PC-9 (cell line): ENCODE data around the gene FGD5. TPM values are rescaled to one million over a fixed set of nuclear protein-coding genes. Genes with fewer than 3 reads are reported as not detected.

ENCODE experiments used
- BruUV-seq: library from RNA; stranded (reverse); fragments of 400-500 nt; replicated peaks from 2 replicates; lab custom pipeline; 2021; lab: Mats Ljungman, UMichigan
- CTCF ChIA-PET: fragments of 300-600 bp; sonication (Branson Sonifier 250); formaldehyde crosslinking; loops from one replicate; lab custom pipeline; 2022; ENCODE audit warnings: antibody characterized with exemption; lab: Charles Lee
- POLR2A ChIA-PET: fragments of 300-600 bp; sonication (Branson Sonifier 250); formaldehyde crosslinking; loops from one replicate; lab custom pipeline; 2022; ENCODE audit warnings: antibody characterized with exemption; ENCODE audit not compliant: unreplicated experiment; lab: Charles Lee
- DNase-seq, 2 experiments: peaks; one replicate each; pipeline versions ENCODE4 v3.0.0 to v3.0.0-alpha.2; 2015 to 2022; ENCODE audit warnings: mixed read lengths in 1 of 2
- H2AFZ ChIP-seq: fragments of 200-600 bp; sonication (generic); 2 replicates; pipeline ENCODE4 v1.8.1; 2017; ENCODE audit warnings: antibody characterized with exemption
- H3F3A ChIP-seq: fragments of 200-600 bp; sonication (generic); 2 replicates; pipeline ENCODE4 v1.8.1; 2017; ENCODE audit warnings: antibody characterized with exemption, mild to moderate bottlenecking, low read depth; ENCODE audit not compliant: insufficient read depth
- H3K27ac ChIP-seq: fragments of 200-600 bp; sonication (generic); 2 replicates; pipeline ENCODE4 v1.6.1; 2016; ENCODE audit warnings: mixed run types
- H3K27me3 ChIP-seq: fragments of 200-600 bp; sonication (generic); 2 replicates; pipeline ENCODE4 v1.6.1; 2016; ENCODE audit warnings: low read depth, mixed run types; ENCODE audit not compliant: insufficient read depth
- H3K36me3 ChIP-seq: fragments of 200-600 bp; sonication (generic); 2 replicates; pipeline ENCODE4 v1.6.1; 2016; ENCODE audit warnings: low read depth, mixed run types
- H3K4me1 ChIP-seq: fragments of 200-600 bp; sonication (generic); replicated peaks from 2 replicates; pipeline ENCODE4 v1.6.1; 2016; ENCODE audit warnings: mixed run types; ENCODE audit not compliant: insufficient read depth
- H3K4me2 ChIP-seq: fragments of 200-600 bp; sonication (generic); 2 replicates; pipeline ENCODE4 v1.6.1; 2017; ENCODE audit warnings: mixed run types
- H3K4me3 ChIP-seq: fragments of 200-600 bp; sonication (generic); 2 replicates; pipeline ENCODE4 v1.6.1; 2016; ENCODE audit warnings: mixed run types
- H3K79me2 ChIP-seq: fragments of 200-600 bp; sonication (generic); 2 replicates; pipeline ENCODE4 v1.6.1; 2017; ENCODE audit warnings: low read depth, mixed run types
- H3K9me2 ChIP-seq: fragments of 200-600 bp; sonication (generic); 2 replicates; pipeline ENCODE4 v1.8.1; 2017; ENCODE audit warnings: mild to moderate bottlenecking; ENCODE audit not compliant: insufficient read depth
- H3K9me3 ChIP-seq: fragments of 200-600 bp; sonication (generic); 2 replicates; pipeline ENCODE4 v1.8.1; 2016; ENCODE audit warnings: low read depth; ENCODE audit not compliant: insufficient read depth
- H4K20me1 ChIP-seq: fragments of 200-600 bp; sonication (generic); 2 replicates; pipeline ENCODE4 v1.8.1; 2017; ENCODE audit not compliant: insufficient read depth
- CTCF ChIP-seq: fragments of 200-600 bp; sonication (generic); conservative IDR thresholded peaks from 2 replicates; pipeline ENCODE4 v1.6.1; 2017; ENCODE audit warnings: mixed run types, antibody characterized with exemption, mild to moderate bottlenecking, moderate library complexity
- EZH2 ChIP-seq: fragments of 200-600 bp; sonication (generic); IDR thresholded peaks from 2 replicates; pipeline ENCODE4 v1.8.0; 2017; ENCODE audit warnings: antibody characterized with exemption, low read depth
- intact Hi-C: fragments of 100-400 bp; cut with micrococcal nuclease; formaldehyde crosslinking; loops from one replicate; pipeline ENCODE4 v1.10.0; 2022; ENCODE audit not compliant: unreplicated experiment
- total RNA-seq: library from RNA; stranded (reverse); gene quantifications from 2 replicates; pipeline ENCODE4 v1.2.3, GENCODE V29; 2021

FGD5 gene
- total RNA-seq, 1 experiment from 2014 or later: not detected

- Histone ChIP-seq H3F3A (no peaks in the 10 kb centered on the region), H3K9me2 (no peaks in the 10 kb centered on the region), H3K27me3 (peaks cover 37% of the 10 kb centered on the region), H3K79me2 (no peaks in the 10 kb centered on the region), H3K36me3 (no peaks in the 10 kb centered on the region), H3K9me3 (no peaks in the 10 kb centered on the region), H3K4me2 (no peak overlapping the region), H3K27ac (no peak overlapping the region), H2AFZ (no peak overlapping the region), H3K4me3 (no peak overlapping the region), H3K4me1 (no peaks in the 10 kb centered on the region), H4K20me1 (no peaks in the 10 kb centered on the region)
- POLR2A ChIA-PET: interaction anchor here (0.6 kb wide), 1 partner anchor 592 kb away, joined by 5 read pairs; no protein-coding TSS in a partner anchor
- intact Hi-C loops: no loop called here
- CTCF ChIA-PET: interaction anchor here (0.6 kb wide), 1 partner anchor 191 kb away, joined by 7 read pairs; no protein-coding TSS in a partner anchor
- TF ChIP-seq EZH2: no peak
- no peak for TF ChIP-seq CTCF
- no TSS peak for BruUV-seq
- no peak for DNase-seq
These were observed 23.1 kb downstream of the FGD5 start for GRCh38 chr3:14841836-14842235.

GRCh38 chr3:14842277-14842676, 23.5 kb downstream of the FGD5 start:
- H3K27ac ChIP-seq: no peak overlapping the region
- no peak overlapping the region for H3K4me3 ChIP-seq
- no peaks in the 10 kb centered on the region for H3K4me1 ChIP-seq
- H4K20me1 ChIP-seq: no peaks in the 10 kb centered on the region
- H3K9me3 ChIP-seq: no peaks in the 10 kb centered on the region
- H3F3A ChIP-seq: no peaks in the 10 kb centered on the region
- no peak for TF ChIP-seq EZH2
- TF ChIP-seq CTCF: no peak
- H2AFZ ChIP-seq: no peak overlapping the region
- no peaks in the 10 kb centered on the region for H3K9me2 ChIP-seq
- intact Hi-C loops: no loop called here
- H3K79me2 ChIP-seq: no peaks in the 10 kb centered on the region
- no peak for DNase-seq
- ChIA-PET CTCF (interaction anchor here (0.6 kb wide), 1 partner anchor 192 kb away, joined by 7 read pairs; no protein-coding TSS in a partner anchor), POLR2A (interaction anchor here (0.6 kb wide), 1 partner anchor 591 kb away, joined by 5 read pairs; no protein-coding TSS in a partner anchor)
- H3K36me3 ChIP-seq: no peaks in the 10 kb centered on the region
- H3K4me2 ChIP-seq: no peak overlapping the region
- peaks cover 33% of the 10 kb centered on the region for H3K27me3 ChIP-seq
- no TSS peak for BruUV-seq

- no peak for DNase-seq
- intact Hi-C loops: no loop called here
- Histone ChIP-seq H3K27me3 (peaks cover 27% of the 10 kb centered on the region), H3K4me3 (no peak overlapping the region), H3K27ac (no peak overlapping the region), H3K9me2 (no peaks in the 10 kb centered on the region), H4K20me1 (no peaks in the 10 kb centered on the region), H3K36me3 (no peaks in the 10 kb centered on the region), H3K4me1 (peaks cover 7% of the 10 kb centered on the region; the same call in 1 of the 2 replicates), H3K79me2 (no peaks in the 10 kb centered on the region), H2AFZ (no peak overlapping the region), H3K9me3 (no peaks in the 10 kb centered on the region), H3K4me2 (no peak overlapping the region), H3F3A (no peaks in the 10 kb centered on the region)
- BruUV-seq: no TSS peak
- ChIA-PET POLR2A (no interaction called here), CTCF (no interaction called here)
- TF ChIP-seq EZH2: no peak
- TF ChIP-seq CTCF: no peak
These were observed 24.6 kb downstream of the FGD5 start for GRCh38 chr3:14843321-14843720.
